Stimulated activated CD8-positive, alpha-beta memory T cell treated with anti-CD3 and anti-CD28 coated beads, Interleukin-12 subunit alpha, Interleukin-12 subunit beta, amount 100 ng/mL, for 24 hours (primary cell): ENCODE data around the gene NCBP1.
"Not testable (repeated sequence)": the region's sequence is repeated elsewhere in the genome, so short reads cannot be mapped to it uniquely, and the experiment has no call there.

Experiments
- DNase-seq: peaks from one replicate; pipeline ENCODE4 v3.0.0-alpha.2; 2020; ENCODE audit errors: extremely low read depth

Gene NCBP1

GRCh38 chr9:97672403-97672802, 38.8 kb downstream of the NCBP1 start:
- DNase-seq: no peak

GRCh38 chr9:97673922-97674321, 40.3 kb downstream of the NCBP1 start:
- DNase-seq: no peak

- DNase-seq: no peak
Observed at GRCh38 chr9:97675655-97676054, 42.0 kb downstream of the NCBP1 start.

DNA sequence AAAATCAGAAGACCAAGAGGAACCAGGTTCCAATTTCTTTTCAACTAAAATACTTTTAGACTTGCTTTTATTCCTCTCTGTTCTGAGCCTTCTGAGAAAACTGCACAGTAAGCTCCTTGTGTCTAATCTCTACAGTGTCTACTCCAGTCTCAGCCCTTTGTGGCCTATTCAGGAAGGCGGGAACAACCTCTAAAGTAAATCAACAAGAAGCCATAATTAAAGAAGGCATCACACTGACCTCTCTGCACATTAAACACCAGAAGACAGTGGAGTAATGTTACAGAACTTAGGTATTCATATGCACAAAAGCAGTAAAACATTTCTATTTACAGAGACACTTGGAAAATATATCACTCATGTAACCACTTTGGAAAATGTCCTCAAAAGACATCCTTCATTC, 48.6 kb downstream of the NCBP1 start:
- DNase-seq: no peak

DNA sequence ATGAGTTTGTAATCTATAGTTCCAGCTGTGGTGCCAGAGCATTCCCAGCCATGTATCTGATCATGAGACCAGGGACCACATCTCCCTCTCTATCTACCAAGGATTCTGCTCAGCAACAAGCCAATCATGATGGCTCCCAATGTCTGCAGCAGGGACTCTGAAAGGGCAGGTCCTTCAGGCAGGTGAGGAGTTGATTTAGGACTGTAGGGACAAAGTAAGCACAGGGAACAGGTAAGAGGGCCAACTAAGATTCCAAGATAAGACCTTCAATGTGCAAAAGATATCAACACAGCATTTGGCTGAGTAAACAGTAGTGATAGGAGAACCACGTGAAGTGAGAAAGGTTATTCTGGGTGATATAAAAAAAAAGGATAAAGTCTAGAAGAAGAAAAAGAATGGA, 55.0 kb downstream of the NCBP1 start:
- no peak for DNase-seq

DNA sequence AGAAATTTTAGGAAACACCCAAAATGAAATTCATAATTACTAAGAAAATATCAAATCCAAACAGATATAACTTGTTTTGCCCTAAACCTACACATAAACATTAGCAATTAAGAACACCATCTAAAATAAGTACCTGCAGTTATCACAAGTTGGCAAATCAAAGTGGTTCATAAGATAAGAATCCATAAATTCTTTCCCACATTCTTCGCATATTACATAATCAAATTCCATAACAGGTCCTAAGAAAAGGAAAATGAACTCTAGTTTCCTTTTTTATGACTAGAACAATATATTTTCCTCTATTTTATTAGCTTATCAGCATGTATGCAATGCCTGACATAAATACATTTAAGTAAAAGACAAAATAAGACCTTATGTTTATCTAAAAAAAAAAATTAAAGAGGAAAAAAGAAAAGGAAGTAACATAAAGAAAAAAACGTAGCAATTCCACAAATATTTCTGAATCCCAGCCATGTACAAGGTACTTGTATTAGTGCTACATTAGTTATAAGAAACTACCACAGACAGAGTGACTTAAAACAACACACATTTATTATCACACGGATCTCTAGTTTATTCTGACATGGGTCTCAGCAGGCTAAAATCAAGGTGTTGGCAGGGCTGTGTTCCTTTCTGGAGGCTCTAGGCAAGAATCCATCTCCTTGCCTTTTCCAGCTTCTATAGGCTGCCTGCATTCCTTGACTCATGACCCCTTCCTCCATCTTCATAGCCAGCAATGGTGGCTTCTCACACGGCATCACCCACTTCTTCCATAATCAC, 56.0 kb downstream of the NCBP1 start:
- no peak for DNase-seq

DNA sequence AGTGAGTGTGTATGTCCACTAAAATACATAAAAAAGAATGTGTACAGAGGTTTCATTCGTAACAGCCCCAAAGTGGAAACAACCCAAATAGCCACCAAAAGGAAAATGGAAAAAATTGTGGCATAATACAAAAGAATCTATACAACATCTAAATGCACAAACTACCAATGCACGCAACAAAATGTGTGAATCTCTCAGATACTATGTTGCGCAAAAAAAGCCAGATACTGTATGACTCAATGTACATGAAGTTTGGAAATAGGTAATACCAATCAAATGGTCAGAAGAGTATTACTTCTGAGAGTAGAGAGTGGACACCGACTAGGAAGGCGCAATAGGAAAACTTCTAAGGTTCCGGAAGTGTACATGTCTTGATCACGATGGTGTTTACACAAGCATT, 61.1 kb downstream of the NCBP1 start:
- DNase-seq: no peak

DNA sequence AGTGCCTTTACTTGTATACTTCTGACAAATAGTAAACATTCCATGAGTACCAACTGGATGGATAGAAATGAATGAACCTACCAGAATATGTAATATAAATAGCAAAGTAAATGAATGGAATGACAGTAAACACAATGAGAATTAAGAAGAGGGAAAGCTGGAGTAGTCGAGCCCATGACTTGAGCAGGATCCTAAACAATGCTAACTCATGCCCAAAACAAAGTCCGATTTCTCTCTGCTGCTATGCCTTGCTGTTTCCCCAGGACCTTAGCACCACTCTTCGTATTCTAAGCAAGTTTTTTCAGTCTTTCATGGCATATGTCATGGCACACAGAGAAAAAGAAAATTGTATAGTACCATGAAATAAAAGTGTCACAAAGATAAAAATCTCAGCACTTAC, 61.8 kb downstream of the NCBP1 start:
- DNase-seq: no peak

DNA sequence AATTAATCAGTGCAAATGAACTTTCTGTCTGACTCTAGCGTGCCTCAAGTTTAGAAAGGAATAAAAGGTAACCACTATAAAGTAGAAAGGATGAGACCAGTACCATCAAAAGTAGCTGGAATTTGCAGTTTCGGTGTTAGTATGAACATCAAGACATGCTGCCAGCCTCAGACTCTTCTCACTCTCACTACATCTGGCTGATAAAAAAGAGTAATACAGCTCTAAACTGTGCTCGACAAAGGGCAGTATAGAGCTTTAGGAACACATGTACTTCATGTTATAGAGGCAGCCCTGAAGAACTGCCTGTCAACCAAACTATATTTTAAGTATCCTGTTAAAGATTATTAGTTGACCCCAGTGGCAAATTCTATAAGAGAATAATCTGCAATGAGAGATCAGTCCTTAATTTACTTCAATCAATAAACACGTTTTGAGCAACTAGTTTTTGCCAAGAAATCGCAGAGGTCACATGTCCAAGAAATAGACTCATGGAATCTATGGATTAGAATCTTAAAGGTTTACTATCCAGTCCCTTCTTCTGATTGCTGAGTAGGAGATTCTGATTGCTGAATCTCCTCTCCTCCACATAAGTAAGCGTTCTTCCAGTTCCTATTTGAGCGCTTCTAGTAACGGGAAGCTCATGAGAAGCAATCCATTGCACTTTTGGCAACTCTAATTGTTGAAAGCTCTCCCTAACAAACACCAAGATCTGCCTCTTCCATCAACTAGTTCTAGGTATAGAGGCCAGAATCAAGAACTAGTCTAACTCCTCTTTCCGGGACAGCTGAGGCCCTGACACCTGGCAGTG, 62.6 kb downstream of the NCBP1 start:
- no peak for DNase-seq

DNA sequence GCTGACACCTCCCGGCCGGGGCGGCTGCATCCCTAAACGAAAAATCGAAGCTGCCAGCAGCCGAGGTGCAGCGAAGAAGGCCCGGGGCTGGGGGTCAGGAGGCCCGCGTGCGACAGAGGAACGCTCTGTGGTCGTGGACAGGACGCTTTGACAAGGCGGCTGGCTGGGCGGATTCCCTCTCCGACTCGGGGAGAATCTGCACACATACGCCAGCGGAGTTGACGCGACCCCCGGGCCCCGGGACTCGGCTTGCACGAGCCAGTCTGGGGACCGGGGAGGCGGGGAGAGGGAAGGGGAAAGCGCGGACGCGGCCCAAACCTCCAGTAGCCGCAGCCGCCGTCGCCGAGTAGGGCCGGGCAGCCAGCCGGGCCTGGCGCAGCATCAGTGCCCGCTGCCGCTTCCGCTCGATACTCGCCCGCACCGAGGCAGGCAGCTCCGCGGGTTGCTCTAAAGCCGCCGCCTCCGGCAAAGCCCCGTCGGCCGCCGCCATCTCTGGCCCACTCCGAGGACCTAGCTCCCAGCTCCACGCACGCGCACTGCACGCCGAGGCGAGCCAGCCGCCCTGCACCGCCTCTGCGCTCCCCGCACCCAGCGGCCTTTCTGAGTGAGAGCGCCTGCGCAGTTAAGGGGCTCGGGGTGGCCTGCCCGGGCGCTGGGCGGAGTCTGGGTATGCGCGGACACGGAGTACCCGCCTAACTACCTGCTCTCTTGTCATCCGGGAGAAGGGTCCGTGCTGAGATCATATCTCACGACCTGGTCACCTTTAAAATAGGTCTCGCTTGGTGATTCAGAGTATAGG, 63.4 kb downstream of the NCBP1 start, which contains the start of gene XPA:
Gene XPA (minus strand): TSS at position 538 of the 799 bp plus-strand sequence. CDS start 48 bp downstream, at position 490.
- DNase-seq: peak; percentile 95

- no peak for DNase-seq
Observed at GRCh38 chr9:97697837-97698236, 64.2 kb downstream of the NCBP1 start.

DNA sequence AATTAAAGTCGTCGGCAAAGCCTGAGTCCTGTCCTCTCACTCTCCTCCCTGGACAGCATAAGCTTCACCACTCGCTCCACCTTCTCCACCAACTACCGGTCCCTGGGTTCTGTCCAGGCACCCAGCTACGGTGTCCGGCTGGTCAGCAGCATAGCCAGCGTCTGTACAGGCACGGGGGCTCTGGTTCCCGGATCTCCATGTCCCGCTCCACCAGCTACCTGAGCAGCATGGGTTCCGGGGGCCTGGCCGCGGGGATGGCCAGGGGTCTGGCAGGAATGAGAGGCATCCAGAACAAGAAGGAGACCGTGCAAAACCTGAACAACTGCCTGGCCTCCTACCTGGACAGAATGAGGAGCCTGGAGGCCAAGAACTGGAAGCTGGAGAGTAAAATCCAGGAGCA, 65.2 kb downstream of the NCBP1 start:
- no peak for DNase-seq

- not testable (repeated sequence) for DNase-seq
Observed at GRCh38 chr9:97699281-97699680, 65.7 kb downstream of the NCBP1 start.

GRCh38 chr9:97699824-97700223, 66.2 kb downstream of the NCBP1 start:
- DNase-seq: not testable (repeated sequence)

DNA sequence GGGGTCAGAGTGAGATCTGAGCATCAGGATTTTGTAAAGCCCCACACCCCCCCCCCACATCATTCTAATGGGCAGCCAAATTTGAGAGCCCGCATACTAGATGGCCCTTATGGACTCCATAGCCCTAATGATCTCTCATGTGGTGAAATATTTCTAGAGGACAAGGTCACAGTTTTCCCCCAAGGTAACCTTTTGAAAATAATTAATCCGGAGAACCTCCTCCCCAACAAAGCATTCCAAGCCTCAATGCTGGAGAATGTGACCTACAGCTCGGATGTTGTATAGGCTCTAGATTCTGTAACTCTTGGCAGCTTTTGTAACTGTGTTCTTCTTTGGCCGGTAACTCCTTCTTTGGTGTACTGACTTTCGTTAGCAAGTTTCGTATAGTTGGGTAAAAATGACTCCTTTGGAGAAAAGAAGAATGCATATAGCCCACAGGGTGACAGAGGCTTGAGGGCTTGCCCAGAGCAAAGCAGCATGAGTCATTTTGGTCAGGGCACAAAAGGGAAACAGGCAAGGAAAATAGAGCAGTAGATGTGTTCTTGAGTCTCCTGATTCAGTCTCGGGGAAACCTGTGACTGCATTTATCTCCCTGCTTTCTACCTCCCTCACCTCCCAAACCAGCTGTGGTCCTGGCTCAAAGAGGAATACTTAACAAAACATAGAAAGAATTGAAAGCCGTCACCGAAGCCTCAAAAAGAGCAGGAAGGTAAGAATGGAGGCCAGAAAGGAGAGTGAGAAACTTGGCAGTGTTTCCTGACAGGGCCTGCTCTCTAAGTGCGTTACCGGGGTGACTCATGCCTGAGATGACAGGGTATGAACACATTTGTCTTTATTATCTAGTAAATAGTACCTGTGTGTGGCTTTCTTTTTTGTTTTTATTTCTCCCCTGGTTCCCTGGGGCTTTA, 70.1 kb downstream of the NCBP1 start:
- no peak for DNase-seq

- DNase-seq: no peak
Observed at GRCh38 chr9:97704345-97704677, 70.7 kb downstream of the NCBP1 start.

DNA sequence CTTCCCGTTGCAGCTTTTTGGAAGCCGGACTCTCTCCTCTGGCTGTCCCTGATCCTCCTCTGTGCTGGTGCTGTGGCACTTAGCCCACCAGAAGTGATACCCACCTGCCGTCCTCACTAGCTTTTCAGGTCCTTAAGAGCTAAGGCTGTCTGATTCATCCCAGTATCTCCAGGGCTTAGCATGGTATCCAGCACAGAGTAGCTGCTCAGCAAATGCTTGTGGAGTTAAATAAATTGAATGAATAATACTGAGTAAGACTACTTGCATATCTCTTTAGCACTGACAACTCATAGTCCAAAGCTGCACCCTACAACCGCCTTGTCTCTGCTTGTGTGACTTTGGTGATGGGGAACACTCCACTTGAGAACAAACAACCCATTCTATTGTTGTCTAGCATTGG, 71.2 kb downstream of the NCBP1 start:
- DNase-seq: no peak

DNA sequence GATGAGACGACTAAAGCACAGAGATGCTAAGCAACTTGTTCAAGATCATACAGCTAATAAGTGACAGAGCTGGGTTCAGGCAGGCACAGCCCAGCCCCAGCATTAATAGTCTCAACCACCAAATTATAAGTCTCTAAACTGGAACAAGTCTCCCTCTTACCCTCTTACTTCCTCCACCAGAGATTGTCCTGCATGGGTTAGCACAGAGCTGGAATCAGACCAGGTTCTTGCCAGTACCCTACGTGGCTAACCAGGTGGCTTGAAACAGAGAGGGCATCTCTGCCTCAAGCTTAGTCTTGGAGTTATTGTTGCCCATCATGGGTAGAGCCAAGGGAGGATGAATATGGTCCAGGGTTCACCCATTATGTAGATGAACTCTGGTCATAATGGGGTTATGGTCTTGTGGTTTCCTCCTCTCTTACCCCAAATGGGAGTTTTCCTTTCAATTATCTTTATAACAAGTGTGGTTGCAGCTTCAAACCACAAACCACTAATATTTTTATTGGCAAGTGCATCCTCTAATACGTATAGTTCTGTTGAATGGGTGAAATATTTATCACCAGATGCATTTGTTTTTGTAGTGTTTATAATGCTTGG, 71.8 kb downstream of the NCBP1 start:
- no peak for DNase-seq

DNA sequence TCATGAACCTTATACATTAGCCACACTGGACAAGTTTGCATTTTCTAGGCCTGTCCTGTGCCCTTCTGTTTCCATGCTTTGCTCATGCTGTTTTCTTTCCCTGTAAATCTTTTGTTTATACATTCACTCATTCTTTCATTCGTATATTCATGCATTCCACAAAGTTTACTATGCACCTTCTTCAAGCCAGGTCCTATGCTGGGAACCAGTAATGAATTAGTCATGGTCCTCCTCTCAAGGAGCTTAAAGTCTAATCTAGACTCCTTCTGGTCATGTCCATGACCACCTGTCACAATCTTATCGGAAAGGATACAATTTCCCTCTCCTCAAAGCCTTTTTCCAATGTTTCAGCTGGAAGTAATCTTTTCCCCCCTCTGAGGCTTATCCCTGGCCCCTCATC, 72.6 kb downstream of the NCBP1 start:
- DNase-seq: no peak

GRCh38 chr9:97710356-97711222, 77.0 kb downstream of the NCBP1 start:
- no peak for DNase-seq
